Measurements from ENCODE around the gene DHFR2.
"Not testable (repeated sequence)": the region's sequence is repeated elsewhere in the genome, so short reads cannot be mapped to it uniquely, and the experiment has no call there.

Gene DHFR2

DNA sequence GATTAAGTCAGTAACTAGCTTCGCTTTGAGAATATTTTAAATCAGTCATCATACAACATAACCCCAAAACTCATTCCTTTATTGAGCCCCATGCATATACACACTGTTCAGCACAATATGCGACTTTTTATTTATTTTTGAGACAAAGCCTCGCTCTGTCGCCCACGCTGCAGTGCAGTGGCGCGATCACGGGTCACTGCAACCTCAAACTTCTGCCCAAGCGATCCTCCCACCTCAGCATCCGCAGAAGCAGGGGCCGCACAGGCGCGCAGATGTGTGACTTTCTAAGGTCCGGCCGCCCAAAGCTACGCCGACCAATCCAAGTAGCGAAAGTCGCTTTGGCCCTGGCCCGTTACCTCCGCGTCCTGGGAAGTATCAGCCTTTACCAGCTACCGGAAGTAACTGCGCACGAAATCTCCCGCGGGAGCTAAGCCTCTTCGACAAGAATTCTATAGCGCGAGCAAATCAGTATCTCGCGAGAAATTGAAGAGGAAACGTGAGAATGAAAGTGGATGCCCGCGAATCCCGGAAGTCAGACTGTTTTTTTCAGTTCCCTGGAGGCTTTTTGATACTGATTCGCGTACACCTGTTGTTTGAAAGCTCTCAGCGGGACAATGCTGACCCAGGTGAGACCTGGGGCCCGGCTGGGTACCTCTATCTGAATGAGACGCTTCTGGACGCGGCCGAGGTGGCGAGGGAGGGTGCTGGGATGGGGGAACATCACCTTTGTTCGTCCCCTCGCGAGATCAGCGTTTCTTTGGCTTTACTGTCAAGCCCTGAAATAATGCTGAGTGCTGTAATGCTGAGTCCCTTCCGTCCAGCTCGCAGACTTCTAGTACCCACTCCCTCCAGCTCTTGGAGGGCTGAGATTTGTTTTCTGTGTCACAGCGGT is at the start of gene DHFR2, which contains the start of gene NSUN3:
DHFR2 (minus strand) TSS at position 404 of the 892 bp plus-strand sequence. CDS start 1,405 bp downstream, outside the sequence.
NSUN3 (plus strand) TSS at position 549 of the 892 bp plus-strand sequence; CDS start at position 615, 66 bp downstream.
- DNase-seq: peak in 1 of 2 experiments; percentile 55

- no peak for DNase-seq
Measured at GRCh38 chr3:94110854-94111253, 48.1 kb upstream of the DHFR2 start.

DNA sequence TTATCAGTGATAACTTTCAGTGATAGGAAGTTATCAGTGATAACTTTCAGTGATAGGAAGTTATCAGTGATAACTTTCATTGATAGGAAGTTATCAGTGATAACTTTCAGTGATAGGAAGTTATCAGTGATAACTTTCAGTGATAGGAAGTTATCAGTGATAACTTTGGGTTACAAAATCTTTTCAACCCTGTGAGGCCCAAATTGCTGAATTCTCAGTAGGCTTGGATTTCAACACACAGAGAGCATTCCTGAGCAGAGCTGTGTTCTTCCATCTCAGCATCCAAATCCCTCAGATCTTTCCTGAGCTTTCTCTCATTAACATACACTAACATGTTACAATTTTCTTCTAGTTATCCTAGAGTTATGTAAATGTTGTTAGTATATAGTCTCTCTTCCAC is 47.5 kb upstream of the DHFR2 start:
- DNase-seq: not testable (repeated sequence)

DNA sequence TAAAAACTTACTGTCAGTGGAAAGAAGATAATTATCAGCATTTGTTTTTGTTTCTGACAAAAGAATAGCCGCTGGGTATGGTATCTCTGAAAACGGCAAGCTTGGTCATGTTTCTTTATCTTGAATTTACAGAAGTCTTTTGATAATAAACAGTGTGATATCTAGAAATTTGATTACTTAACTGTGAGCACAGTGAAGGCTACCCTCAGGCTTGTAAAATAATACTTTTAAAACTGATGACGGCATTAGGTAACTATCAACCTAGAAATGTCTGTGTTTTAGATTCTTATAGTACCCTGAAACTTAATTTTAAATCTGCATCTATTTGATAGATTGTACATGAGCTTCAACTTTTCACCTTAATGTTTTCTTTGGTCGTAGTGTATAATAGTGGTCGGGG is 43.6 kb upstream of the DHFR2 start:
- no peak for DNase-seq

GRCh38 chr3:94101860-94102259 is 39.1 kb upstream of the DHFR2 start:
- no peak for DNase-seq

DNA sequence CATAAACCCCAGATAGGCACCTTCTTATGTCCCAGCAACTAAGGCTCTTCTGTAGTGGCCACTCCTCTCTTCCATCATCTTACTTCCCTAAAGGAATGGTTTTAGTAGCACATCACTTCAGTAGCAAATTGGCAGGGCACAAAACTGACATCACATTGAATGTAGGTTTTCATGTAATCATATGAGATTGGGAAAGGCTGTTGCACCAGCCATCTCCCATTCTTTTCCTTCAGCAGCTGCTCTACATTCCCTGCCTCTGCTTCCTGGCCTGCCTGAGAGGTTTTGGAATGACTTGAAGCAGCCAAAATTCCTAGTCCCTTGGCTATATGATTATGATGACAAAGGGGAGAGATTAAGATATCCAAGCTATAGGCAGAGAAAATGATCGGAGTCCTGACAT is 36.6 kb upstream of the DHFR2 start:
- no peak for DNase-seq

DNA sequence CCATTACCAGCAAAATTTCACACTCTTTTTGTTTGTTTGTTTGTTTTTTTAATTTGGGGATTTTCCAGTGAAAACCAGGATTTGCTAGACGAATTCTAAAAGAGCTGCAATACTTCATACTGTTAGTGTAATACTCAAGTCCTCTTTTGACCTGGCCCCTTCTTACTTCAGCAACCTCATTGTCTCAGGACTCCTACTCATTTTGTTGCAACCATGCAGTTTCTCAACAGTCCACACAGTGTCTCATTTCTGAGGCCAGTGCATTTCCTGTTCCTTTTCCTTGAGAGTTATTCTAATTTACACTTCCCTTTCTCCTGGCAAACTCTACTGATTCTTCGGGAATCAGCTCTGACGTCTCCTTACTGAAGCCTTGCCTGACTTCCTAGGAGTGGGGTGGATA is 35.7 kb upstream of the DHFR2 start:
- no peak for DNase-seq

DNA sequence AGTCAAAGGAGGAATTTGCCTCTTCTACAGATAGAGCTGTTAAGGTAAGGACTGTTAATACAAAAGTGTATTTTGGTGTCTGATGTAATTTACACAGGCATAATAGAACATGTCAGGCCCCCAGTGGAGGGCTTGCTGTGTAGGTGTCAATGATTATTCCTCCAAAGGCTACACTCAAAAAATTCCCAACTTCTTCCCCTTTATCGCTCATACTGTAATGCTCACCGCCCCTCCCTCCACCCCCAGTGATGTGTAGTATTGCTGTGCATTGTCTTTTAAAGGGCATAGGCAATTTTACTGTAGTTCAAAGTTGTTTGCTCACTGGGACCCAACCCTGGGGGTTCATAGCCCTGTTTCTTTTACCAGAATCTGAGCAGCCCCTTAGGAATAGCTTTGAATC is 32.4 kb upstream of the DHFR2 start:
- no peak for DNase-seq

- DNase-seq: no peak
Measured at GRCh38 chr3:94093151-94093550, 30.4 kb upstream of the DHFR2 start.

GRCh38 chr3:94092086-94092485 is 29.4 kb upstream of the DHFR2 start:
- no peak for DNase-seq

- DNase-seq: no peak
Measured at GRCh38 chr3:94089126-94089525, 26.4 kb upstream of the DHFR2 start.

DNA sequence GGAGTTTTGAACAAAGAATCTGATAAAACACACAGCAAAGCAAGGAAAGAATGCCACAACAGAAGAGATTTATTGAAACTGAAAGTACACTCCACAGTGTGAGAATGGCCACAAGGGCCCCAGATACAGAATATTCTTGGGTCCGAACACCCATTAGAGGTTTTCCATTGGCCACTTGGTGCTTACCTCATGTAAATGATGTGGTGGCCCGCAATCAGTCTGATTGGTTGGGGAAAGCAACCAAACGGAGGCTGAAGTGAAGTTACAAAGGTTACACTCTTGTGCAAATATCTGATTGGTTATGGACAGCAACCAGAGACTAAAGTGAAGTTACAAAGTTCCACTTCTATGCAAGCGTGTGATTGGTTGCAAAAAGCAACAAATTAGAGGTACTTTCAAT is 20.5 kb upstream of the DHFR2 start:
- no peak for DNase-seq

DNA sequence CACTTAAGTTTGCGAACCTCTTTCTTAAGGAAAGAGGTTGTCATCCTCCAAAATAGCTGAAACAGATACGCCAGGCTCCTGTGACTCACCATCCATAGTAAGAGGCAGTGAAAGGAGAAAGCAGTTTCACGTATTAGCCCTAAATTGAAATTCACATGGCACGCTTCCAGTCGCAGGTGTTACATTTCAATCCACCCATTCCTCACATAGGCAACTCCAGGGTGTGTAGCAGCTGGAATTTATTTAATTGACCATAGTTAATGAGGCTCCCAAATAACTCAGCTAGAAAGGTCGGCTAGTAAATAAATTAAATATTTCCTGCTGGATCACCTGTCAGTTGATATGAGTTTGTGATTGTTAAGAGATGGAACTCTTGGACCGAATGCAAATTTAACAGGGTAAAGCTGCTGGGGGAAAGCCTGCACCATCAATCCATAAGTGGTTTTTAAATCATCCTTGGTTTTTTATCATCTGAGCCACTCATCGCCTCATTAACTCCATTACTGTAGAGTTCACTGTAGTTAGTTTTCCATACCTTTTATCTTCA is 19.7 kb upstream of the DHFR2 start:
- DNase-seq: no peak

- DNase-seq: no peak
Measured at GRCh38 chr3:94081884-94082283, 19.2 kb upstream of the DHFR2 start.

GRCh38 chr3:94080552-94080951 is 17.8 kb upstream of the DHFR2 start:
- DNase-seq: not testable (repeated sequence)

DNA sequence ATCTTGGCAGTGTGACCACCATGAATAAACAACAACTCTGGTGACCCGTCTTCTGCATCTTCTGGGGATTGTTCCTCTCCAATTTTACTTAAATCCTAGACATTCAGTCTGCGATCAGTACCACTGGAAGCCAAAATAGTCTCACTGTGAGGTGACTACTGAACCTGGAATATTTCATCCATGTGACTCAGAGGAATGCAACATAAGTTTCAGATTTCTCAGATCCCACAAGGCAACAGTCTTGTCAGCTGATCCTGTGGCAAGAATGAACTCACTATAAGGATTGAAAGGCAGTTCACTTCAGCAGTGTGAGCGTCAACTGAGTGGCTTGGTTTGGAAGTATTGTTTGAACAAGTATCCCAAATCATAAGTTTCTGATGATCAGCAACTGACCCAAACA is 13.3 kb upstream of the DHFR2 start:
- no peak for DNase-seq

DNA sequence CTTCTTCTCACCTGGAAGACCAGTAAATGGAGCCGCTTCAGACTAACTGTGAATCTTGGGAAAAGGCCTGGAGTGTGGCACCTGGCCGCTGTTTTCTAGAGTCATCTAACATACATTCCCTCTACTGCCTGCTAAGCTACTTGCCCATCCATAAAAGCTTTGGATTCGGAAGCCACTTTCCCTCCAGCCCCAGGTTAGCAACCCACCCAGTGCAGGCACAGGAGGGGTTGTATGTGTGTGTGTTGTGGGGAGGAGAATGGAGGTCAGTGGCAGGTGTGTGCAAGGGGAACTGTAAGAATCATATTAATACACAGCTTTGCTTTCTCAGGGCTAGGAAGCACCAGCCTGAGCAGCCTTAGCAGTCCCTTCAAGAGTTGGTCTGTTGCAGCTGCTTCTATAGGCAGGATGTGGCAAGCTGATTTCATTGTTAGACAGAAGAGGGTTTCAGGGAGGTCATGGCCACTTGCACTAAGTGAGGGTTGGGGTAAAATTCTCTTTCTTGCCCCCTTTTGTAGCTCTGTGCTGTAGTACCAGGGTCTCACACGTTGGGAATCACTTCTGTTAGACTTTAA is 9.1 kb upstream of the DHFR2 start:
- no peak for DNase-seq

GRCh38 chr3:94070341-94070911 is 7.7 kb upstream of the DHFR2 start:
- DNase-seq: no peak

GRCh38 chr3:94069194-94069813 is 6.6 kb upstream of the DHFR2 start:
- DNase-seq: no peak

DNA sequence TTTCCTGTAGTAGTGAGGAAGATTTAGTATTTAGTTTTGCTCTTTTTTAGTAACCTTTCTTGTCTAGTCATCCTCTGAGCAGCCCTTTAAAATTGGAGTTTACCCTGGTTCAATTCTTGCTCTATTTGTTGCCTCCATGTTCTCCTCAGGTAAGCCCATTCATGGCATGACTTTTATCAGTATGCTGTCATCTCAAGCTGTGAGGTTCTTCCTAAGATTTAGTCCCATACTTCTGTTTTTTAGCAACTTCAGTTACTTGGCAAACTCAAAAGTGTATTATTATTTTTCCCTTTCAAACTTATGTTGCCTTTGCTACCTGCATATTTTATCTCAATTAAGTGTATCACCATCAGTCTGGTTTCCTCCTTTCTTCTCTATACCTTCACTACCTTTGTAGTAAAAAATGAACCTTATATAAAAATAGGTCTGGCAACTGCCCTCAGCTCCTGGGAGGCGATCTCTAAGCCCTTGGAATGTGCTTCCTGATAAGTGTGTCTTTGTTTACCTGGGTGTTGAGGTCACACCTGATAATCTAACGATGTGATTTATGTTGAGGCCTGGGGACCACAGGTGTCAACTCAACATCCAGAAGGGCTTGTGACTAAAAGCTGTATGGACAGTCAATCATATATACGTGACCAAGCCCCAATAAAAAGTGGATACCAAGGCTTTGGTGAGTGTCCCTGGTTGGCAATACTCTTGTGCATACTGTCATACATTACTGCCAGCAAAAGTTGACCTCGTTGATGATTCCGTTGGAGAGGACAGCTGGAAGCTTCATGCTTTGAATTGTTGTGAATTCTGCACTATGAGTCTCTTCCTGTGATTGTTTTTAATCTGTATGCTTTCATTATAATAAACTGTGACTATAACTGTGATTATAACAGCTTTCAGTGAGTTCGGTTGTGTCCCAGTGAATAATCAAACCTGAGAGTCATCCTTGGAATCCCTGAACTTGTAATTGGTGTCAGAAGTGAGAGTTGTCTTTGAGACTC is 4.1 kb upstream of the DHFR2 start:
- no peak for DNase-seq

- no peak for DNase-seq
Measured at GRCh38 chr3:94065819-94066480, 3.2 kb upstream of the DHFR2 start.
